Left kidney (tissue), 2 donors: Measurements from ENCODE around the gene CEBPG. TPM values are rescaled to one million over a fixed set of nuclear protein-coding genes. Genes with fewer than 3 reads are reported as not detected.
A peak's percentile ranks its signal among the peaks of the same experiment; 100 is the strongest.

Experiments
- DNase-seq: peaks from one replicate; pipeline ENCODE4 v3.0.0-alpha.2; 2013
- polyA plus RNA-seq: library from polyadenylated mRNA; unstranded; fragments of 120-200 nt; gene quantifications from one replicate; pipeline ENCODE4 v1.2.1, GENCODE V29; 2013; ENCODE audit not compliant: insufficient read length

Gene CEBPG
- polyA plus RNA-seq, 1 donor = 25.6 TPM

GRCh38 chr19:33349319-33350289 lies 23.9 kb upstream of the CEBPG start:
- DNase-seq = no peak

- DNase-seq = no peak
Measured at GRCh38 chr19:33350538-33351309, 22.8 kb upstream of the CEBPG start.

GRCh38 chr19:33355535-33355934 lies 18.0 kb upstream of the CEBPG start:
- no peak for DNase-seq

GRCh38 chr19:33357556-33357955 lies 16.0 kb upstream of the CEBPG start:
- DNase-seq = no peak

GRCh38 chr19:33358408-33358807 lies 15.1 kb upstream of the CEBPG start:
- DNase-seq = no peak

DNA sequence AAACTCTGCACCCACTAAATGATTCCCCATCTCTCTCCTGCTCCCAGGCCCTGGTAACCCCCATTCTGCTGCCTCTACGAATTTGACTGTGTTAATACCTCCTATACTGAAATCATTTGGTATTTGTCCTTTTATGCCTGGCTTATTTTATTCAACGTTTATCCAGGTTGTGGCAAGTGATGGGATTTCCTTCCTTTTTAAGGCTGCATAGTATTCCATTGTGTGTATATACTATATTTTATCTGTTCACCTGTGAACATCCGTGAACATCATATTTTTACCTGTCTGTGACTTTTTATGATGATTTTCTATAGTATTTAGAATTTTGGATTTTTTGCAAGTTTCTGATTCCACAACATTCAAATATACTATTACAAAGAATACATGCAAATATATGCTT lies 13.9 kb upstream of the CEBPG start:
- DNase-seq = no peak

GRCh38 chr19:33362508-33363228 lies 10.8 kb upstream of the CEBPG start:
- no peak for DNase-seq

GRCh38 chr19:33363476-33363875 lies 10.0 kb upstream of the CEBPG start:
- no peak for DNase-seq

- no peak for DNase-seq
Measured at GRCh38 chr19:33365691-33366090, 7.8 kb upstream of the CEBPG start.

DNA sequence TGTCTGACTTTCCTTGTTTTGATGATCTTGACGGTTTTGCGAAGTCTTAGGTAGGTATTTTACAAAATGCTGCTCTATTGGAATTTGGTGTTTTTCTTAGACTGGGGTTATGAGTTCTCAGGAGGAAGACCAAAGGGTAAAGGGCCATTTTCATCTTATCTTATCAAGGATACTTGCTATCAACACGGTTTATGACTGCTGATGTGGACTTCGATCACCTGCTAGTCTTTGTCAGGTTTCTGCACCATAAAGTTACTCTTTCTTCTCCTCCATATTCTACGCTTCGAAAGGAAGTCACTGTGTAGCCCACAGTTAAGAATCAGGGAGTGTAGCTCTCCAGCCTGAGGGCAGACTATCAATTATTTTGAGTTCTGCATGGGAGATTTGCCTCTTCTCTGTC lies 7.4 kb upstream of the CEBPG start:
- DNase-seq = no peak

- DNase-seq = no peak
Measured at GRCh38 chr19:33366897-33367296, 6.6 kb upstream of the CEBPG start.

- no peak for DNase-seq
Measured at GRCh38 chr19:33368074-33368864, 5.2 kb upstream of the CEBPG start.

DNA sequence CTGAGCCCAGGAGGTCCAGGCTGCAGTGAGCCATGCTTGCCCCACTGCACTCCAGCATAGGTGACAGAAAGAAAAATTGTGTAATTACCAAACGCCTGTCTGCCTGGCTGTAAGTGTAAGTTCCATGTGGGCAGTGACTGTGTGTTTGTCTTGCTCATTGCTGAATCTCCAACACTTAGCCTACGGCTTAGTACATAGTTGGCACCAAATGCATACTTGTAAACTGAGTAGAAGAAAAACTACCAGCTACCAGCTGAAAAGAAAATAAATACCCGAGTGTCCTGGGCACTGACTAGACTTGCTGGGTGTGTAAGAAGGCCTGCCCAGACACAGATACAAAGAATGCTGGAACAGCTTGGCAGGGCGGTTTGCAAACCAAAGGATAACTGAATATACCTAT lies 2.7 kb upstream of the CEBPG start:
- no peak for DNase-seq

DNA sequence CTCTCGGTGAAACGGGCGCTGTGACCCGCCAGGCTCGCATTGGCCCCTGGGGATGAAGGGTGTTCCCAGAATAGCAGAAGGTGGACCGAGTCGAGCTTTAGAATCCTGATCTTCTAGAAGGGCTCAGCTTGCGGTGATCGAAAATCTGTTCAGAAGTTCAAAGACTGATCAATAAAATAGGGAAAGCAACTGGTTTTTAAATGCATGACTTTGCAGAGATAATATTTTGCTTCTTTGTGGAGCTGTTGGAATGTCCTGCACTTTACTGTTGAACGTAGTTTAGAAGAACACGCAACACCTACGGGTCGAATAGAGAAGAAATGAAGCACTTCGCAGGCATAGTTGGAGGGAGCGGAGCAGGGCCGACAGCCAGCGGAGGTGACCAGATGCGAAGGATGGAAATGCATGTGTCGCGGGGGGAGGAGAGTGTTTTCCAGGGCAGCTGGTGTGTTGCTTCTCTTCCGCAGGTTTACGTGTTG lies 766 bp downstream of the CEBPG start:
- DNase-seq = peak; percentile 30

GRCh38 chr19:33375156-33375836 lies 1.8 kb downstream of the CEBPG start:
- DNase-seq = no peak

- DNase-seq = no peak
Measured at GRCh38 chr19:33375837-33376159, 2.3 kb downstream of the CEBPG start.

GRCh38 chr19:33376423-33376822 lies 2.9 kb downstream of the CEBPG start:
- no peak for DNase-seq

DNA sequence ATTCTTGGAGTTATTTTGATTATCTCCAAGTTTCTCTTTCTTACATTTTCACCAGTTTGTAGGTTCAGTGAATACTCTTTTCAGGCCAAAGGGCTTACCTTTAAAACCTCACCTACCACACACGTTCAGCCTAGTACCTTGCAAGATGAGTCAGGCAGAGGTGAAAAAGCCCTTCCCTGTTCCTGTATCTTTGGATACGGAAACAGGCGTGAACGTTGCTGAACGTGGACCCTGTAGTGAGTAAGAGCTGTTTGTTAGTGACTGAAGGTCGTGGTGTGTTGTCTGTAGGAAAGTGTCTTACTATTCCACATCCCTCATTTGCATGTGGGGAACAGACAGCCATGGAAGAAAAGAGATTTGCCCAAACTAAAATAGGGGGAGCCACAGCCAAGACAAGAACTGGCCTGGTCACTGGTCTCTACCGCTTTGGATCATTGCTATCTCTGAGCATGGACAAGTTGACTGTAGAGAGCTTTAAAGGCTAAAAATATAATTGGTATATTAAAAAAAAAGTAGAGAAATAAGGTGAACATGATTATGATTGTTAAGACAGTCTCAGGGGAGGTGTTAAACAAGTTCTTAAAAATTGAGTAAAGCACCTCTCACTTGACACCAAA lies 3.5 kb downstream of the CEBPG start:
- DNase-seq = no peak

DNA sequence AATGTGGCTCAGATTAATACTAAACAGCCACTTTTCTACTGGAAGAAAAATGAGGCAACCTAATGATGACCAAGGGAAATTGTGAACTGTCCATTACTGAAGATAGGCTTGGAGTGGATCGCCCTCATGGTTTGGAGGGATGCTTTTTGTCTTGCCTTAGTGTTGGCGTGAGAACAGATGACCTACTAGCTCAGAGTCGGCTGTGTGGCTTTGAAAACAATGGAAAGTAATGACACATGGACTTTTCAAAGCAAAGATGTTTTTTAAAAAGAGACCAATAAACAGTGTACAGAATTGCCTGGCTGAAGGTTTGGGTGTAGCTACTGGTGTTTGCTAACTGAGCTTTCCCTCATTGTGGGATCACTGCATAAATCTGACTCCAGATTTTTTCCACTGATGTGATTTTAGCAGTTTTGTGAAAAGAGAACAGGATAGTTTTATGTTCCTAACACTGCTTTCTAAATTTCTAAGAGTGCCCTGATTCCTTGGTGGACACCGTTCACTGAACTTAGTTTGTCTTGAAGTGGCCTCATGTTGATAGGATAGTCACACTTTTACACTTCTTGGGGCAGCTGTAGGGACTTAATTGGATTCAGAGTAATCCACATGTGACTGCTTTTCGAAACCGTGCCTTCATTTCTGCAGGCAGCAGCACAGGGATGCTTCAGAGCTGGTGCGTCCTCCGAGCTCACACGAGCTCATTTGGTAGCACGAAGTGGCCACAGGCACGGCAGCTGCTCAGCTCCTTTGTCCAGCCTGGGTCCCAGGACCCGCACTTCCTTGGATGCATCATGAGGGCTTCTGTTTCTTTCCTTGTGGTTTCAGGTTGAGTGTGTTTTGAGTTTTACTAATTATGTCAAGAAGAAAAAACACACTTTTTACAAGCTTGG lies 4.3 kb downstream of the CEBPG start:
- no peak for DNase-seq
